HFFc6 (cell line): ENCODE results near the gene SLC24A5. TPM values are rescaled to one million over a fixed set of nuclear protein-coding genes. Genes with fewer than 3 reads are reported as not detected.

Source experiments
- DNase-seq: peaks from one replicate; pipeline ENCODE4 v3.0.0-alpha.2; 2018
- H3K27ac Mint-ChIP-seq: 2 replicates; pipeline ENCODE4 v1.8.0; 2020; ENCODE audit warnings: mild to moderate bottlenecking, mixed read lengths
- H3K27me3 Mint-ChIP-seq: 2 replicates; pipeline ENCODE4 v1.8.0; 2021; ENCODE audit warnings: mild to moderate bottlenecking, moderate library complexity, mixed read lengths; ENCODE audit not compliant: insufficient read depth
- H3K36me3 Mint-ChIP-seq: 2 replicates; pipeline ENCODE4 v1.8.0; 2021; ENCODE audit warnings: low read depth, mixed read lengths
- H3K4me1 Mint-ChIP-seq: 2 replicates; pipeline ENCODE4 v1.8.0; 2020; ENCODE audit warnings: low read depth, mixed read lengths
- H3K4me3 Mint-ChIP-seq: 2 replicates; pipeline ENCODE4 v1.8.0; 2020; ENCODE audit warnings: mild to moderate bottlenecking, moderate library complexity, mixed read lengths
- H3K9me3 Mint-ChIP-seq: 2 replicates; pipeline ENCODE4 v1.8.0; 2020; ENCODE audit warnings: mild to moderate bottlenecking, mixed read lengths
- CTCF ChIP-seq: fragments of 200-600 bp; sonication (generic); IDR thresholded peaks from 2 replicates; pipeline ENCODE4 v1.5.0; 2021; ENCODE audit warnings: antibody characterized with exemption, mild to moderate bottlenecking
- total RNA-seq, 6 experiments: library from RNA; stranded (reverse); fragmentation: NEBNext Ultra II Directional; extraction: Animal tissue kit (Norgen Biotek cat#: 25700); gene quantifications; 2 replicates in 1 of 6; 3 replicates in 5 of 6; pipeline ENCODE4 v1.2.3, GENCODE V29; 2021

SLC24A5 gene
- total RNA-seq, 6 experiments from 2014 or later: not detected

GRCh38 chr15:48176957-48177356 is 56.2 kb downstream of the SLC24A5 start:
- Mint-ChIP-seq H3K27me3 (peaks cover 8% of the 10 kb centered on the region; the same call in 1 of the 2 replicates), H3K9me3 (no peaks in the 10 kb centered on the region), H3K4me1 (peaks cover 17% of the 10 kb centered on the region), H3K27ac (peak overlapping the region; percentile 82), H3K4me3 (peak overlapping the region; percentile 87), H3K36me3 (no peaks in the 10 kb centered on the region)
- no peak for DNase-seq
- no peak for TF ChIP-seq CTCF

- H3K9me3 Mint-ChIP-seq: no peaks in the 10 kb centered on the region
- peaks cover 11% of the 10 kb centered on the region; the same call in 1 of the 2 replicates for H3K27me3 Mint-ChIP-seq
- no peak for TF ChIP-seq CTCF
- H3K4me3 Mint-ChIP-seq: peak overlapping the region; percentile 87
- peak overlapping the region; percentile 82 for H3K27ac Mint-ChIP-seq
- DNase-seq: peak; percentile 39
- H3K4me1 Mint-ChIP-seq: peaks cover 17% of the 10 kb centered on the region
- no peaks in the 10 kb centered on the region for H3K36me3 Mint-ChIP-seq
Measured at GRCh38 chr15:48177383-48177765, 56.6 kb downstream of the SLC24A5 start.

- H3K27ac Mint-ChIP-seq: peak within 1 kb of the TSS; percentile 82
- peaks cover 17% of the 10 kb centered on the region for H3K4me1 Mint-ChIP-seq
- H3K9me3 Mint-ChIP-seq: no peaks in the 10 kb centered on the region
- peaks cover 11% of the 10 kb centered on the region; the same call in 1 of the 2 replicates for H3K27me3 Mint-ChIP-seq
- peak; percentile 51 for DNase-seq
- no peaks in the 10 kb centered on the region for H3K36me3 Mint-ChIP-seq
- peak; percentile 25; the same call in 1 of the 2 replicates for TF ChIP-seq CTCF
- H3K4me3 Mint-ChIP-seq: peak within 1 kb of the TSS; percentile 87
Measured at GRCh38 chr15:48177766-48178647, 57.2 kb downstream of the SLC24A5 start, which contains the start of gene MYEF2. TSS of gene MYEF2 (minus strand) at chr15:48178295. CDS start at chr15:48178237, 58 bp downstream.

- Mint-ChIP-seq H3K4me3 (peak overlapping the region; percentile 41; the same call in 1 of the 2 replicates), H3K9me3 (no peaks in the 10 kb centered on the region), H3K27ac (no peak overlapping the region), H3K36me3 (no peaks in the 10 kb centered on the region), H3K4me1 (peaks cover 17% of the 10 kb centered on the region), H3K27me3 (peaks cover 11% of the 10 kb centered on the region; the same call in 1 of the 2 replicates)
- no peak for DNase-seq
- TF ChIP-seq CTCF: no peak
Measured at GRCh38 chr15:48178648-48178931, 57.8 kb downstream of the SLC24A5 start.

- no peak overlapping the region for H3K27ac Mint-ChIP-seq
- H3K27me3 Mint-ChIP-seq: peaks cover 9% of the 10 kb centered on the region; the same call in 1 of the 2 replicates
- no peak for DNase-seq
- no peak for TF ChIP-seq CTCF
- no peak overlapping the region for H3K4me3 Mint-ChIP-seq
- no peaks in the 10 kb centered on the region for H3K4me1 Mint-ChIP-seq
- H3K9me3 Mint-ChIP-seq: no peaks in the 10 kb centered on the region
- H3K36me3 Mint-ChIP-seq: no peaks in the 10 kb centered on the region
Measured at GRCh38 chr15:48182749-48183148, 62.0 kb downstream of the SLC24A5 start.
